Upper lobe of left lung (tissue), 6 donors: ENCODE measurements around the gene TPRX1. TPM values are rescaled to one million over a fixed set of nuclear protein-coding genes. Genes with fewer than 3 reads are reported as not detected.
A peak's percentile ranks its signal among the peaks of the same experiment; 100 is the strongest.

ENCODE experiments used
- ATAC-seq, 2 donors: fragments of 200-7000 bp; cut with Tn5 transposase; one replicate each; pipeline ENCODE4 v1.9.1; 2022; ENCODE audit warnings: mild to moderate bottlenecking in 2 of 2, moderate library complexity in 2 of 2; ENCODE audit not compliant: low FRiP score in 2 of 2
- DNase-seq, 2 donors: peaks; one replicate each; pipeline ENCODE4 v3.0.0-alpha.2; 2019 to 2020
- H3K27ac ChIP-seq, 4 donors: fragments of 200-600 bp; sonication (generic); one replicate each; pipeline ENCODE4 v1.5.1; 2016 to 2019
- H3K27me3 ChIP-seq, 4 donors: fragments of 200-600 bp; sonication (generic); one replicate each; pipeline ENCODE4 v1.5.1; 2017 to 2019
- H3K36me3 ChIP-seq, 4 donors: fragments of 200-600 bp; sonication (generic); one replicate each; pipeline ENCODE4 v1.5.1; 2016 to 2019
- H3K4me1 ChIP-seq, 4 donors: fragments of 200-600 bp; sonication (generic); one replicate each; pipeline ENCODE4 v1.5.1; 2018 to 2019
- H3K4me3 ChIP-seq, 4 donors: fragments of 200-600 bp; sonication (generic); one replicate each; pipeline ENCODE4 v1.5.1; 2017 to 2019; ENCODE audit warnings: mild to moderate bottlenecking in 2 of 4, moderate library complexity in 1 of 4
- H3K9me3 ChIP-seq, 4 donors: fragments of 200-600 bp; sonication (generic); one replicate each; pipeline ENCODE4 v1.5.1; 2018 to 2019
- EP300 ChIP-seq, 4 donors: sonication (generic); formaldehyde crosslinking; IDR thresholded peaks; one replicate each; pipeline ENCODE4 v1.5.1; 2017; ENCODE audit warnings: antibody characterized with exemption in 4 of 4, control low read depth in 2 of 4
- POLR2A ChIP-seq, 4 donors: fragments of 450-650 bp; IDR thresholded peaks; one replicate each; pipeline ENCODE4 v1.5.1; 2016 to 2017; ENCODE audit warnings: antibody characterized with exemption in 4 of 4, mild to moderate bottlenecking in 2 of 4
- POLR2AphosphoS5 ChIP-seq, 2 donors: sonication (generic); formaldehyde crosslinking; IDR thresholded peaks; one replicate each; pipeline ENCODE4 v1.5.1; 2017; ENCODE audit warnings: antibody characterized with exemption in 2 of 2
- WGBS, 2 donors: methylation state at CpG; one replicate each; pipeline ENCODE4 v1.1.5; 2017 to 2018; 5-methylcytosine and 5-hydroxymethylcytosine counted together
- total RNA-seq, 6 donors: library from RNA; depleted of rRNA in 4 of 6; stranded (reverse); fragments of >200 nt in 4 of 6; gene quantifications; one replicate each; pipeline versions ENCODE4 v1.1.0 to v1.2.1, GENCODE V29; 2016 to 2021
- TF ChIP-seq, protein P1 (sequence below), 6 experiments: fragments of 450-650 bp in 4 of 6; fragments of 200-600 bp in 2 of 6; sonication (generic) in 2 of 6; IDR thresholded peaks; one replicate each; pipeline ENCODE4 v1.5.1; 2016 to 2019; ENCODE audit warnings: antibody characterized with exemption in 6 of 6
- donor health status: DM: no; HTN: no; CAD: no; lungs with moderate emphysema.
- donor health status: DM: no; HTN: yes; CAD: no; lungs with severe emphysema.

Gene TPRX1
- total RNA-seq, 6 donors from 2014 or later = not detected

DNA sequence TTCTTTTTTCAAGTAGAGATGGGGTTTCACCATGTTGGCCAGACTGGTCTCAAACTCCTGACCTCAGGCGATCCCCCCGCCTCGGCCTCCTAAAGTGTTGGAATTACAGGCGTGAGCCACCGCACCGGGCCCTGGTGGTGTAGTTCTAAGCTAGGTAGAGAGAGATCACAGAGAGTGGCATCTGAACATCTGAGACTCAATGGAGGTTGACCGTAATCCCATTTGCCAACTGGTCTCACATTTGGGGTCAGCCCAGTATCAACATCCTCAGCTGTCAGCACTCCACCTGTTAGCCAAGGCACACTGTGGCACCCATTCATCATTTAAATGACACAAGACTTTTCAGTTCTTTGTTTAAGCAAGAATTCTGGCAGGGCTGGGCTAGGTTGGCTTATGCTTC lies 17.8 kb downstream of the TPRX1 start:
- H3K27me3 ChIP-seq = no peaks in the 10 kb centered on the region
- H3K36me3 ChIP-seq = peaks cover 9 to 66% (median 44%) of the 10 kb centered on the region in 4 donors
- peaks cover 8 to 15% (median 9%) of the 10 kb centered on the region in 4 donors for H3K4me1 ChIP-seq
- H3K9me3 ChIP-seq = no peaks in the 10 kb centered on the region
- DNase-seq (no peak), ATAC-seq (no peak)
- 97 to 100% methylated on average over 6 to 7 of the region's 7 CpGs for WGBS, 2 donors
- H3K27ac ChIP-seq = no peak overlapping the region
- TF ChIP-seq, protein P1, sequence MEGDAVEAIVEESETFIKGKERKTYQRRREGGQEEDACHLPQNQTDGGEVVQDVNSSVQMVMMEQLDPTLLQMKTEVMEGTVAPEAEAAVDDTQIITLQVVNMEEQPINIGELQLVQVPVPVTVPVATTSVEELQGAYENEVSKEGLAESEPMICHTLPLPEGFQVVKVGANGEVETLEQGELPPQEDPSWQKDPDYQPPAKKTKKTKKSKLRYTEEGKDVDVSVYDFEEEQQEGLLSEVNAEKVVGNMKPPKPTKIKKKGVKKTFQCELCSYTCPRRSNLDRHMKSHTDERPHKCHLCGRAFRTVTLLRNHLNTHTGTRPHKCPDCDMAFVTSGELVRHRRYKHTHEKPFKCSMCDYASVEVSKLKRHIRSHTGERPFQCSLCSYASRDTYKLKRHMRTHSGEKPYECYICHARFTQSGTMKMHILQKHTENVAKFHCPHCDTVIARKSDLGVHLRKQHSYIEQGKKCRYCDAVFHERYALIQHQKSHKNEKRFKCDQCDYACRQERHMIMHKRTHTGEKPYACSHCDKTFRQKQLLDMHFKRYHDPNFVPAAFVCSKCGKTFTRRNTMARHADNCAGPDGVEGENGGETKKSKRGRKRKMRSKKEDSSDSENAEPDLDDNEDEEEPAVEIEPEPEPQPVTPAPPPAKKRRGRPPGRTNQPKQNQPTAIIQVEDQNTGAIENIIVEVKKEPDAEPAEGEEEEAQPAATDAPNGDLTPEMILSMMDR (IDR thresholded peaks at IDR 0.05) = no peak
- no peak for TF ChIP-seq EP300 (IDR thresholded peaks at IDR 0.05)
- no peak for TF ChIP-seq POLR2AphosphoS5 (IDR thresholded peaks at IDR 0.05)
- TF ChIP-seq POLR2A (IDR thresholded peaks at IDR 0.05) = no peak
- no peak overlapping the region for H3K4me3 ChIP-seq

DNA sequence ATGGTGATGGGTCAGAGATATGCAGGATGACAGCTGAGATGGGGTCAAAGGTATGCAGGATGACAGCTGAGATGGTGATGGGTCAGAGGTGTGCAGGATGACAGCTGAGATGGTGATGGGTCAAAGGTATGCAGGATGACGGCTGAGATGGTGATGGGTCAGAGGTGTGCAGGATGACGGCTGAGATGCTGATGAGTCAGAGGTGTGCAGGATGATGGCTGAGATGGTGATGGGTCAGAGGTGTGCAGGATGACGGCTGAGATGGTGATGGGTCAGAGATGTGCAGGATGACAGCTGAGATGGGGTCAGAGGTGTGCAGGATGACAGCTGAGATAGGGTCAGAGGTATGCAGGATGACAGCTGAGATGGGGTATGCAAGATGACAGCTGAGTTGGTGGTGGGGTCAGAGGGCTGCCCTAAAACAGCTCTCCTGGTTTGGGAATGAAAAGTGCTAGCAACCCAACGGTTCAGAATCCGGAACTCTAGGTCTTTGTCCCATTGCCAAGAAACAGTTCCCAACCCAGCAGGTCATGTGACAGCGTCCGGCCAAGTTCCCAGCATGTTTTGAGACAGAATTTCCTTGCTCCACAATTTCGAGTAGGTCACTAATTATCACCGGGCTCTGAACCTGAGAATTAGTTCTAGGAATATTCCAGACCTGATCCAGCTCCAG lies 22.6 kb downstream of the TPRX1 start:
- DNase-seq (peak in 1 of 2 donors; percentile 43), ATAC-seq (no peak)
- no peaks in the 10 kb centered on the region for H3K27me3 ChIP-seq
- H3K36me3 ChIP-seq = peaks cover 5 to 62% (median 52%) of the 10 kb centered on the region in 4 donors
- peaks cover 37 to 45% (median 41%) of the 10 kb centered on the region in 4 donors for H3K4me1 ChIP-seq
- TF ChIP-seq POLR2AphosphoS5 (IDR thresholded peaks at IDR 0.05) (no peak), EP300 (IDR thresholded peaks at IDR 0.05) (no peak), POLR2A (IDR thresholded peaks at IDR 0.05) (no peak)
- TF ChIP-seq, protein P1 (IDR thresholded peaks at IDR 0.05) = no peak
- 60 to 63% methylated on average over 5 to 9 of the region's 9 CpGs for WGBS, 2 donors
- no peak overlapping the region for H3K4me3 ChIP-seq
- no peaks in the 10 kb centered on the region for H3K9me3 ChIP-seq
- H3K27ac ChIP-seq = peak overlapping the region in 3 of 4 donors; percentile 15 to 98 (median 96)

DNA sequence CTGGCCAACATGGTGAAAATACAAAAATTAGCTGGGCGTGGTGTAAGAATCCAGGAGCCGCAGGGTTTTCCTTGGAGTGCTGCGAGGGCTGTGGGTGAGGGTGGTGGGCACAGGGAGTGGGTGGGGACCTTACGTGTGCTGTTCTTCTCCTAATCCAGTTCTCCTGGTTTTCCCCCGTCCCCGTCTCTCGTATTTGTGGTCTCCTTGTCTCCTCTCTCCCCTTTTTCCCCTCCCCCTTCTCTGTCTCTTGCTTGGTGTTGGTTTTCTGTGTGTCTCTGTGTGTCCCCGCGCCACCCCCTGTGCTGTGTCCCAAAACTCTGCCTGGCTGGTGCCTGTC lies 24.2 kb downstream of the TPRX1 start:
- H3K9me3 ChIP-seq = no peaks in the 10 kb centered on the region
- no peaks in the 10 kb centered on the region for H3K27me3 ChIP-seq
- no peak for ATAC-seq
- TF ChIP-seq EP300 (IDR thresholded peaks at IDR 0.05) (no peak), POLR2AphosphoS5 (IDR thresholded peaks at IDR 0.05) (no peak), POLR2A (IDR thresholded peaks at IDR 0.05) (no peak)
- TF ChIP-seq, protein P1 (IDR thresholded peaks at IDR 0.05) = no peak
- peak overlapping the region; percentile 56 to 99 (median 97) for H3K27ac ChIP-seq
- H3K4me1 ChIP-seq = peaks cover 40 to 45% (median 41%) of the 10 kb centered on the region in 4 donors
- H3K36me3 ChIP-seq = peaks cover 4 to 48% (median 41%) of the 10 kb centered on the region in 4 donors
- H3K4me3 ChIP-seq = peak overlapping the region; percentile 7 to 97 (median 86)
- no peak for DNase-seq
- 72 to 74% methylated on average over 9 of the region's 9 CpGs for WGBS, 2 donors

DNA sequence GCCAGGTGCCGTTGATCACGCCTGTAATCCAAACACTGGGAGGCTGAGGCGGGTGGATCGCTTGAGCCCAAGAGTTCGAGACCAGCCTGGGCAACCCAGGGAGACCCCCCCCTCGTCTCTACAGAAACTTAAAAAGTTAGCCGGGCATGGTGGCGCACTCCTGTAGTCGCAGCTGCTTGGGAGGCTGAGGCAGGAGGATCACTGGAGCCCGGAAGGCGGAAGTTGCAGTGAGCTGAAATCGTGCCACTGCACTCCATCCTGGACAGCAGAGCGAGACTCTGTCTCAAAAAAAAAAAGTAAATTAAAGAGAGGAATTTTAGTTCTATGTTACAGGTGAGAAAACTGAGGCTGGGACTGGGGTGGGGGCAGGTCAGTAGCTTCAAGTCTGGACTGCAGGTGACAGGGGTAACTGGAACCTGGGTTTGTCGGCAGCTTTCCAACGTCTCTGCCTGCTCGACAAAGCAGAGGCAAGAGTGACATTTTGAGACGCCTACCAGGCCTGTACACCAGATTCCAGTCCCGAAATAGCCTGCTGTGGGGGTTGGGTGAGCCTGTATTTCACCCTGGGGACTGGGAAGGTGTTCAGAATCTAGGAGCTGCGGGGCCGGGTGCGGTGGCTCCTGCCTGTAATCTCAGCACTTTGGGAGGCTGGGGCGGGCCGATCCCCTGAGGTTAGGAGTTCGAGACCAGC lies 24.7 kb downstream of the TPRX1 start:
- WGBS, 2 donors = 53 to 61% methylated on average over 19 to 24 of the region's 24 CpGs
- peak in 1 of 2 donors; percentile 69 for DNase-seq
- Histone ChIP-seq H3K27ac (peak overlapping the region; percentile 91 to 99 (median 97)), H3K27me3 (no peaks in the 10 kb centered on the region), H3K4me3 (peak overlapping the region; percentile 76 to 97 (median 86)), H3K9me3 (no peaks in the 10 kb centered on the region), H3K36me3 (peaks cover 4 to 43% (median 36%) of the 10 kb centered on the region in 4 donors), H3K4me1 (peaks cover 40 to 45% (median 41%) of the 10 kb centered on the region in 4 donors)
- peak in 1 of 4 donors; percentile 19 for TF ChIP-seq POLR2A (IDR thresholded peaks at IDR 0.05)
- TF ChIP-seq, protein P1 (IDR thresholded peaks at IDR 0.05) = no peak
- peak in 1 of 2 donors; percentile 11 for ATAC-seq
